ENCODE results near the gene SLC38A5. TPM values are rescaled to one million over a fixed set of nuclear protein-coding genes. Genes with fewer than 3 reads are reported as not detected.

The SLC38A5 gene
- total RNA-seq, 1 experiment from 2014 or later = 54.6 TPM

DNA sequence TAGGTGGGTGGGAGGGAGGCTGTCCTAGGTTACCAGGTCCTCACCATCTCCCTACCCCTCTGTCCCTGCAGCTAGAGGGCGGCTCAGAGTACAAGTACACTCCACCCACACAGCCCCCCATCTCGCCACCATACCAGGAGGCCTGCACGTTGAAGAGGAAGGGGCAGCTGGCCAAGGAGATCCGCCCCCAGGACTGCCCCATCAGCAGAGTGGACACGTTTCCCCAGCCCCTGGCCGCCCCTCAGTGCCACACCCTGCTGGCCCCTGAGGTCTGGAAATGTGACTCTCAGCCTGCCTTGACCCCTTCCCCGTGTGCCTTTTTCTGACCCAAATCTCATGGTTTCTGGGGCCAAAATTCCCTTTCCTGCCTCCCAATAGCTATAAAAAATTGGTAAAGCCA is 12.5 kb upstream of the SLC38A5 start:
- ATAC-seq (no peak), DNase-seq (ENCODE audit: low read depth, low spot score) (no peak)
- H3K27ac ChIP-seq (ENCODE audit: low read depth, low read length) = no peak overlapping the region
- TF ChIP-seq, protein P1, sequence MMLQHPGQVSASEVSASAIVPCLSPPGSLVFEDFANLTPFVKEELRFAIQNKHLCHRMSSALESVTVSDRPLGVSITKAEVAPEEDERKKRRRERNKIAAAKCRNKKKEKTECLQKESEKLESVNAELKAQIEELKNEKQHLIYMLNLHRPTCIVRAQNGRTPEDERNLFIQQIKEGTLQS (IDR thresholded peaks at IDR 0.05) = no peak
- TF ChIP-seq SRF (IDR thresholded peaks at IDR 0.05; ENCODE audit: low read depth) (no peak), POLR2AphosphoS5 (IDR thresholded peaks at IDR 0.05; ENCODE audit: low read depth, low read length) (no peak), SP1 (IDR thresholded peaks at IDR 0.05; ENCODE audit: low read depth) (no peak), EGR1 (IDR thresholded peaks at IDR 0.05; ENCODE audit: low read depth) (no peak), TCF7L2 (IDR thresholded peaks at IDR 0.05; ENCODE audit: borderline replicate concordance, extremely low read depth, insufficient read depth, insufficient read length) (no peak), YY1 (IDR thresholded peaks at IDR 0.05; ENCODE audit: extremely low read depth, insufficient replicate concordance, low read depth, low read length) (no peak), EZH2phosphoT487 (IDR thresholded peaks at IDR 0.05; ENCODE audit: borderline replicate concordance) (no peak), ZFX (IDR thresholded peaks at IDR 0.05) (no peak), JUND (IDR thresholded peaks at IDR 0.05) (no peak), RAD21 (IDR thresholded peaks at IDR 0.05; ENCODE audit: low read depth) (no peak)
- H3K4me2 ChIP-seq (ENCODE audit: low read length) = no peak overlapping the region
- no peak overlapping the region for H2AFZ ChIP-seq (ENCODE audit: low read depth, low read length, poor library complexity, severe bottlenecking)
- peaks cover 22% of the 10 kb centered on the region for H3K79me2 ChIP-seq (ENCODE audit: insufficient read depth, low read length)
- H3K36me3 ChIP-seq (ENCODE audit: control insufficient read depth in 1 of 2, insufficient read depth in 2 of 2, low read length in 2 of 2) = peaks cover 4 to 9% of the 10 kb centered on the region in 2 experiments; a peak in 2 of 4 replicates
- no peak overlapping the region for H3K9ac ChIP-seq (ENCODE audit: low read length)
- RAD21 ChIA-PET (ENCODE audit: low non-redundant PET in 1 of 2, low total read pairs in 2 of 2, uncharacterized antibody in 2 of 2, unreplicated experiment in 2 of 2) = no interaction called here
- no peaks in the 10 kb centered on the region for H3K27me3 ChIP-seq (ENCODE audit: insufficient read depth, low read length)
- H4K20me1 ChIP-seq (ENCODE audit: insufficient read depth) = no peaks in the 10 kb centered on the region
- H3K4me1 ChIP-seq (ENCODE audit: control insufficient read depth in 1 of 2, insufficient read depth in 2 of 2, low read length in 2 of 2) = peaks cover 3 to 16% of the 10 kb centered on the region in 2 experiments; a peak in 3 of 4 replicates
- intact Hi-C loops (cut with micrococcal nuclease) = no loop called here
- H3K9me2 ChIP-seq (ENCODE audit: insufficient read depth) = no peaks in the 10 kb centered on the region
- POLR2A ChIA-PET = no interaction called here
- CTCF ChIA-PET = no interaction called here
- BruUV-seq (replicated peaks) = no TSS peak
- no peaks in the 10 kb centered on the region for H3K9me3 ChIP-seq (ENCODE audit: control insufficient read depth in 1 of 2, insufficient read depth in 1 of 2, low read depth in 1 of 2, low read length in 2 of 2)
- H3K4me3 ChIP-seq (replicated peaks in 1 of 2; ENCODE audit: low read depth in 1 of 2, low read length in 2 of 2) = no peak overlapping the region

DNA sequence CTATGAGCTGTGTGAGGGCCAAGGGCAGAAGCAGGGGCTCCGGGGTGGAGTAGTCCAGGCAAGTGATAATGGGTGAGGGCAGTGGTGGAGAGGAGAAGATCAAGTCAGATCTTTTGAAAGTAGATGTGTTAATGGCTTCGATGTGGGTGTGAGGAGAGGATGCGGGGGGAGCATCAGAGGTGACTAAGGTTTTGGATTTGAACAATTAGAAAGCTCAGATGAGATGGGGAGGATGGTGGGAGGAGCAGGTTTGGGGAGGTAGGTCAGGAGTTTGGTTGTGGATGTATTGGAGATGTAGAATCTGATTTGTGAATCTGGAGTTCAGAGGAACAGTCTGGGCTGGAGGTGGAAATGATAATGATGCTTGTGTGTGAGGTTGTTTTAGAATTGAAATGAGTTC is 10.5 kb upstream of the SLC38A5 start:
- Histone ChIP-seq H3K79me2 (ENCODE audit: insufficient read depth, low read length) (peaks cover 39% of the 10 kb centered on the region), H3K9me3 (ENCODE audit: control insufficient read depth in 1 of 2, insufficient read depth in 1 of 2, low read depth in 1 of 2, low read length in 2 of 2) (no peaks in the 10 kb centered on the region), H3K27me3 (ENCODE audit: insufficient read depth, low read length) (no peaks in the 10 kb centered on the region), H3K9me2 (ENCODE audit: insufficient read depth) (no peaks in the 10 kb centered on the region), H3K36me3 (ENCODE audit: control insufficient read depth in 1 of 2, insufficient read depth in 2 of 2, low read length in 2 of 2) (peaks cover 4 to 9% of the 10 kb centered on the region in 2 experiments; a peak in 2 of 4 replicates), H3K4me3 (replicated peaks in 1 of 2; ENCODE audit: low read depth in 1 of 2, low read length in 2 of 2) (no peak overlapping the region), H2AFZ (ENCODE audit: low read depth, low read length, poor library complexity, severe bottlenecking) (no peak overlapping the region), H3K4me1 (ENCODE audit: control insufficient read depth in 1 of 2, insufficient read depth in 2 of 2, low read length in 2 of 2) (peaks cover 0 to 8% of the 10 kb centered on the region in 2 experiments; a peak in 2 of 4 replicates), H3K27ac (ENCODE audit: low read depth, low read length) (no peak overlapping the region), H3K4me2 (ENCODE audit: low read length) (no peak overlapping the region), H4K20me1 (ENCODE audit: insufficient read depth) (no peaks in the 10 kb centered on the region), H3K9ac (ENCODE audit: low read length) (no peak overlapping the region)
- DNase-seq (ENCODE audit: low read depth, low spot score) = no peak
- BruUV-seq (replicated peaks) = no TSS peak
- CTCF ChIA-PET = no interaction called here
- POLR2A ChIA-PET = no interaction called here
- RAD21 ChIA-PET (ENCODE audit: low non-redundant PET in 1 of 2, low total read pairs in 2 of 2, uncharacterized antibody in 2 of 2, unreplicated experiment in 2 of 2) = no interaction called here
- intact Hi-C loops (cut with micrococcal nuclease) = no loop called here
- ATAC-seq = no peak
- TF ChIP-seq ZFX (IDR thresholded peaks at IDR 0.05) (no peak), ZNF274 (IDR thresholded peaks at IDR 0.05; ENCODE audit: low read depth, low read length) (no peak), EZH2phosphoT487 (IDR thresholded peaks at IDR 0.05; ENCODE audit: borderline replicate concordance) (no peak), SP1 (IDR thresholded peaks at IDR 0.05; ENCODE audit: low read depth) (no peak)
- TF ChIP-seq, protein P1 (IDR thresholded peaks at IDR 0.05) = no peak
- TF ChIP-seq, protein P2, sequence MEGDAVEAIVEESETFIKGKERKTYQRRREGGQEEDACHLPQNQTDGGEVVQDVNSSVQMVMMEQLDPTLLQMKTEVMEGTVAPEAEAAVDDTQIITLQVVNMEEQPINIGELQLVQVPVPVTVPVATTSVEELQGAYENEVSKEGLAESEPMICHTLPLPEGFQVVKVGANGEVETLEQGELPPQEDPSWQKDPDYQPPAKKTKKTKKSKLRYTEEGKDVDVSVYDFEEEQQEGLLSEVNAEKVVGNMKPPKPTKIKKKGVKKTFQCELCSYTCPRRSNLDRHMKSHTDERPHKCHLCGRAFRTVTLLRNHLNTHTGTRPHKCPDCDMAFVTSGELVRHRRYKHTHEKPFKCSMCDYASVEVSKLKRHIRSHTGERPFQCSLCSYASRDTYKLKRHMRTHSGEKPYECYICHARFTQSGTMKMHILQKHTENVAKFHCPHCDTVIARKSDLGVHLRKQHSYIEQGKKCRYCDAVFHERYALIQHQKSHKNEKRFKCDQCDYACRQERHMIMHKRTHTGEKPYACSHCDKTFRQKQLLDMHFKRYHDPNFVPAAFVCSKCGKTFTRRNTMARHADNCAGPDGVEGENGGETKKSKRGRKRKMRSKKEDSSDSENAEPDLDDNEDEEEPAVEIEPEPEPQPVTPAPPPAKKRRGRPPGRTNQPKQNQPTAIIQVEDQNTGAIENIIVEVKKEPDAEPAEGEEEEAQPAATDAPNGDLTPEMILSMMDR (IDR thresholded peaks at IDR 0.05 in 2 of 3, conservative IDR thresholded peaks at IDR 0.05 in 1 of 3; ENCODE audit: borderline replicate concordance in 1 of 3, insufficient read depth in 1 of 3, low read depth in 2 of 3, low read length in 2 of 3) = no peak
- TF ChIP-seq, protein P3, sequence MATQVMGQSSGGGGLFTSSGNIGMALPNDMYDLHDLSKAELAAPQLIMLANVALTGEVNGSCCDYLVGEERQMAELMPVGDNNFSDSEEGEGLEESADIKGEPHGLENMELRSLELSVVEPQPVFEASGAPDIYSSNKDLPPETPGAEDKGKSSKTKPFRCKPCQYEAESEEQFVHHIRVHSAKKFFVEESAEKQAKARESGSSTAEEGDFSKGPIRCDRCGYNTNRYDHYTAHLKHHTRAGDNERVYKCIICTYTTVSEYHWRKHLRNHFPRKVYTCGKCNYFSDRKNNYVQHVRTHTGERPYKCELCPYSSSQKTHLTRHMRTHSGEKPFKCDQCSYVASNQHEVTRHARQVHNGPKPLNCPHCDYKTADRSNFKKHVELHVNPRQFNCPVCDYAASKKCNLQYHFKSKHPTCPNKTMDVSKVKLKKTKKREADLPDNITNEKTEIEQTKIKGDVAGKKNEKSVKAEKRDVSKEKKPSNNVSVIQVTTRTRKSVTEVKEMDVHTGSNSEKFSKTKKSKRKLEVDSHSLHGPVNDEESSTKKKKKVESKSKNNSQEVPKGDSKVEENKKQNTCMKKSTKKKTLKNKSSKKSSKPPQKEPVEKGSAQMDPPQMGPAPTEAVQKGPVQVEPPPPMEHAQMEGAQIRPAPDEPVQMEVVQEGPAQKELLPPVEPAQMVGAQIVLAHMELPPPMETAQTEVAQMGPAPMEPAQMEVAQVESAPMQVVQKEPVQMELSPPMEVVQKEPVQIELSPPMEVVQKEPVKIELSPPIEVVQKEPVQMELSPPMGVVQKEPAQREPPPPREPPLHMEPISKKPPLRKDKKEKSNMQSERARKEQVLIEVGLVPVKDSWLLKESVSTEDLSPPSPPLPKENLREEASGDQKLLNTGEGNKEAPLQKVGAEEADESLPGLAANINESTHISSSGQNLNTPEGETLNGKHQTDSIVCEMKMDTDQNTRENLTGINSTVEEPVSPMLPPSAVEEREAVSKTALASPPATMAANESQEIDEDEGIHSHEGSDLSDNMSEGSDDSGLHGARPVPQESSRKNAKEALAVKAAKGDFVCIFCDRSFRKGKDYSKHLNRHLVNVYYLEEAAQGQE (IDR thresholded peaks at IDR 0.05; ENCODE audit: low read depth) = no peak
